Spleen (tissue), 11 donors: Measurements from ENCODE around the gene HJURP. TPM values are rescaled to one million over a fixed set of nuclear protein-coding genes. Genes with fewer than 3 reads are reported as not detected.

Source experiments
- DNase-seq: peaks from one replicate; pipeline ENCODE4 v3.0.0-alpha.2; 2020
- H3K27ac ChIP-seq, 8 donors: fragments of 200-600 bp; sonication (generic) in 7 of 8; 1 replicate in 4 of 8; 2 replicates in 4 of 8; pipeline versions ENCODE4 v1.5.0 to v1.8.0; 2016 to 2021; ENCODE audit warnings: inconsistent platforms in 4 of 8, mild to moderate bottlenecking in 4 of 8, moderate library complexity in 1 of 8
- H3K27me3 ChIP-seq, 7 donors: fragments of 200-600 bp; sonication (generic) in 6 of 7; replicated peaks in 1 of 7; 1 replicate in 4 of 7; 2 replicates in 3 of 7; pipeline versions ENCODE4 v1.5.0 to v1.8.0; 2016 to 2021; ENCODE audit warnings: inconsistent platforms in 3 of 7, mild to moderate bottlenecking in 1 of 7
- H3K36me3 ChIP-seq, 6 donors: fragments of 200-600 bp; sonication (generic) in 5 of 6; 1 replicate in 4 of 6; 2 replicates in 2 of 6; pipeline versions ENCODE4 v1.5.0 to v1.8.0; 2016 to 2021; ENCODE audit warnings: inconsistent platforms in 2 of 6
- H3K4me1 ChIP-seq, 6 donors: fragments of 200-600 bp; sonication (generic) in 5 of 6; 1 replicate in 3 of 6; 2 replicates in 3 of 6; pipeline versions ENCODE4 v1.5.0 to v1.8.0; 2016 to 2021; ENCODE audit warnings: inconsistent platforms in 3 of 6
- H3K4me3 ChIP-seq, 8 donors: fragments of 200-600 bp; sonication (generic) in 7 of 8; 1 replicate in 4 of 8; 2 replicates in 4 of 8; pipeline versions ENCODE4 v1.5.0 to v1.8.0; 2016 to 2021; ENCODE audit warnings: inconsistent platforms in 4 of 8, mild to moderate bottlenecking in 4 of 8, moderate library complexity in 2 of 8
- H3K9me3 ChIP-seq, 8 donors: fragments of 200-600 bp; sonication (generic) in 7 of 8; 1 replicate in 4 of 8; 2 replicates in 4 of 8; pipeline versions ENCODE4 v1.5.0 to v1.8.0; 2016 to 2021; ENCODE audit warnings: inconsistent platforms in 4 of 8
- POLR2A ChIP-seq, 3 donors: fragments of 450-650 bp; IDR thresholded peaks; one replicate each; pipeline ENCODE4 v1.5.1; 2017; ENCODE audit warnings: antibody characterized with exemption in 3 of 3, mild to moderate bottlenecking in 1 of 3
- POLR2AphosphoS5 ChIP-seq, 3 donors: sonication (generic); formaldehyde crosslinking; IDR thresholded peaks; one replicate each; pipeline ENCODE4 v1.5.1; 2017; ENCODE audit warnings: antibody characterized with exemption in 3 of 3
- WGBS, 5 donors: extraction: QIAGEN DNeasy Blood & Tissue Kit in 3 of 5; methylation state at CpG; one replicate each; pipeline versions ENCODE4 v1.1.5 to v1.1.7; 2013 to 2018; 5-methylcytosine and 5-hydroxymethylcytosine counted together
- intact Hi-C: fragments of 100-400 bp; cut with DNase I; formaldehyde crosslinking; loops from one replicate; pipeline ENCODE4 v1.15.0; 2023; ENCODE audit warnings: low total_unique reads
- polyA plus RNA-seq, 3 donors: library from polyadenylated mRNA; stranded (reverse); fragments of 200-250 nt; gene quantifications; one replicate each; pipeline ENCODE4 v1.2.1, GENCODE V29; 2013
- total RNA-seq, 7 donors: library from RNA; depleted of rRNA in 3 of 7; stranded (reverse); fragments of >200 nt in 3 of 7; fragmentation: NEBNext Ultra II Directional in 4 of 7; extraction: Animal tissue kit (Norgen Biotek cat#: 25700) in 4 of 7; gene quantifications; one replicate each; pipeline versions ENCODE4 v1.1.0 to v1.2.1, GENCODE V29; 2016 to 2021
- TF ChIP-seq, protein P1 (sequence below), 11 experiments: fragments of 200-600 bp in 7 of 11; fragments of 450-650 bp in 4 of 11; sonication (generic) in 4 of 11; IDR thresholded peaks in 8 of 11; conservative IDR thresholded peaks in 3 of 11; 1 replicate in 7 of 11; 2 replicates in 4 of 11; pipeline versions ENCODE4 v1.4.0 to v1.8.0; 2016 to 2021; ENCODE audit warnings: antibody characterized with exemption in 11 of 11, inconsistent platforms in 4 of 11, mild to moderate bottlenecking in 1 of 11
- donor health status: healthy with polysubstance abuse.
- donor health status: DM: no; HTN: no; CAD: no; lungs with moderate emphysema.
- donor health status: DM: no; HTN: no; CAD: no.
- donor health status: Bipolar disorder and iron deficiency.
- donor health status: healthy.
- donor health status: DM: no; HTN: no; CAD: no.
- donor health status: DM: yes; HTN: yes; CAD: no.

The HJURP gene
- total and polyA plus RNA-seq, 10 donors, result 1.4 to 7.4 (median 5.2) TPM

DNA sequence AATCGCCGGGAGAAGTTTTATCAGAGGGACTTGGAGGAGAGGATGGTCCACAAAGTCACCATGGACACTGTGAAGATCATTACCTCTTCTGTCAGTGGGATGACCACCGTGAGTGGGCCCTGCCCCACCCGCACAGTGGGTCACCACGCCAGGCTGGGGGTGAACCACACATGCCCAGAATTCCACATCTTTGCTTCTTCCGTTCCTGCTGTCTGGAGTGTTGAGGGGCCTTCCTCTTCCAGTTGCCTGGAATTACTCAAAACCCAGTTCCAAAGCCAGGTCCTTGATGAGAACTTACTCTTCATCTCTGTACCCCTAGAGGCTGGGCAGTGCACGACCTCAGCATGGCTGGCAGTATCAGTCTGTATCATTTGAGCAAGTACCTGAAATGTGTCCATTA is 54.1 kb downstream of the HJURP start:
- Histone ChIP-seq H3K27ac (no peak overlapping the region), H3K9me3 (no peaks in the 10 kb centered on the region), H3K4me1 (no peaks in the 10 kb centered on the region), H3K4me3 (no peak overlapping the region), H3K36me3 (no peaks in the 10 kb centered on the region), H3K27me3 (peaks cover 0 to 23% (median 0%) of the 10 kb centered on the region in 7 donors)
- TF ChIP-seq POLR2AphosphoS5 (IDR thresholded peaks at IDR 0.05), result no peak
- TF ChIP-seq POLR2A (IDR thresholded peaks at IDR 0.05), result no peak
- TF ChIP-seq, protein P1, sequence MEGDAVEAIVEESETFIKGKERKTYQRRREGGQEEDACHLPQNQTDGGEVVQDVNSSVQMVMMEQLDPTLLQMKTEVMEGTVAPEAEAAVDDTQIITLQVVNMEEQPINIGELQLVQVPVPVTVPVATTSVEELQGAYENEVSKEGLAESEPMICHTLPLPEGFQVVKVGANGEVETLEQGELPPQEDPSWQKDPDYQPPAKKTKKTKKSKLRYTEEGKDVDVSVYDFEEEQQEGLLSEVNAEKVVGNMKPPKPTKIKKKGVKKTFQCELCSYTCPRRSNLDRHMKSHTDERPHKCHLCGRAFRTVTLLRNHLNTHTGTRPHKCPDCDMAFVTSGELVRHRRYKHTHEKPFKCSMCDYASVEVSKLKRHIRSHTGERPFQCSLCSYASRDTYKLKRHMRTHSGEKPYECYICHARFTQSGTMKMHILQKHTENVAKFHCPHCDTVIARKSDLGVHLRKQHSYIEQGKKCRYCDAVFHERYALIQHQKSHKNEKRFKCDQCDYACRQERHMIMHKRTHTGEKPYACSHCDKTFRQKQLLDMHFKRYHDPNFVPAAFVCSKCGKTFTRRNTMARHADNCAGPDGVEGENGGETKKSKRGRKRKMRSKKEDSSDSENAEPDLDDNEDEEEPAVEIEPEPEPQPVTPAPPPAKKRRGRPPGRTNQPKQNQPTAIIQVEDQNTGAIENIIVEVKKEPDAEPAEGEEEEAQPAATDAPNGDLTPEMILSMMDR (IDR thresholded peaks at IDR 0.05 in 8 of 11, conservative IDR thresholded peaks at IDR 0.05 in 3 of 11), result no peak
- WGBS, 5 donors, result 77 to 88% (median 81%) methylated on average over 4 to 7 of the region's 7 CpGs
- intact Hi-C loops, result no loop called here
- no peak for DNase-seq

DNA sequence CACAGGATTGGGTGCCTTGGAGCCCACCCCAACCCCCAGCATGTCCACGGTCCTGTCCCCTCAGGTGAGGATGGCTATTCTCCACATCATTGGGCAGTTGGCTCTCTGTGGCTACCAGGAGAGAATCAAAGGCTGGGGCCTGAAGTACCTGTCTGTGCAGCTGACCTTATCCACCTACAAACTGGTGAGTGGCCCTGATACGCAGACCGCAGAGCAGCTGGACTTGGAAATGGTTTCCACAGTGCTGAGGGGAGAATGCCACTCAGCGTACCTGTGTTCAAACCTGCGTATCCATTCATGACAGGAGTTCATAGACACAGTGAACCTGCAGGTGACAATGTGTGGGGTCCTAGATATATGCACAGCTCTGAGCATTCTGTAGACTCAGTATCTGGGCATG is 54.6 kb downstream of the HJURP start:
- Histone ChIP-seq H3K27ac (no peak overlapping the region), H3K4me1 (no peaks in the 10 kb centered on the region), H3K36me3 (no peaks in the 10 kb centered on the region), H3K27me3 (peaks cover 0 to 20% (median 0%) of the 10 kb centered on the region in 7 donors), H3K4me3 (no peak overlapping the region), H3K9me3 (no peaks in the 10 kb centered on the region)
- intact Hi-C loops, result no loop called here
- TF ChIP-seq POLR2A (IDR thresholded peaks at IDR 0.05) (no peak), POLR2AphosphoS5 (IDR thresholded peaks at IDR 0.05) (no peak)
- TF ChIP-seq, protein P1 (IDR thresholded peaks at IDR 0.05 in 8 of 11, conservative IDR thresholded peaks at IDR 0.05 in 3 of 11), result no peak
- no peak for DNase-seq
- 44 to 79% (median 58%) methylated on average over 3 to 5 of the region's 5 CpGs for WGBS, 5 donors

DNA sequence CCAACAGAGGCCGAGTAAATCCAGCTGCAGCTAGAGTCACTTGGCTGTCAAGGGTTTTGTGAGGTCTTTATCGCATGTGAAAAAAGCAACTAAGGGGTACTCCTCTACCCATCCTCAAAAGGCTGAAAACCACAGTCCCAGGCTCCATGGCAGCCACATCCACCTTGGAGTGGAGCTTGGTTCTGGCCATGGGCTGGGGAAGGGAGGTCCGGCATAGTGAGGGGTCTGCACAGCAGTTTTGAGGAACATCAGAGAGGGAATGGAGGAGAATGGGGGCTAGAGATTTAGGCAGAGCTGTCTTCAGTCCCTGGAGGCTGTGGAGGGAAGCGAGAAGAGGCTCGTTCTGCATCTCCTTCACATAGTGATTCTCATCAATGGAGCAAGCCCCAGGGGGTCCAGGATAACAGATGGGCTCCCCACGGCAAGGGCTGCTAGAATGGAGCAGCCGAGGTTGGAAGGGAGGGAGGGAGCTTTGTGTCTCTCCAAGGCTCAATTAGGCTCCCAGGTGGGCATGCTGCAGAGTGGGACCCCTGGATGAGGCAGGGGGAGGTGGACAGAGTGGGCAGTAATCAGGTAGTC is 55.2 kb downstream of the HJURP start:
- intact Hi-C loops, result no loop called here
- Histone ChIP-seq H3K27me3 (peaks cover 0 to 17% (median 0%) of the 10 kb centered on the region in 7 donors), H3K4me3 (no peak overlapping the region), H3K27ac (no peak overlapping the region), H3K36me3 (no peaks in the 10 kb centered on the region), H3K9me3 (no peaks in the 10 kb centered on the region), H3K4me1 (no peaks in the 10 kb centered on the region)
- TF ChIP-seq POLR2AphosphoS5 (IDR thresholded peaks at IDR 0.05), result no peak
- no peak for TF ChIP-seq POLR2A (IDR thresholded peaks at IDR 0.05)
- TF ChIP-seq, protein P1 (IDR thresholded peaks at IDR 0.05 in 8 of 11, conservative IDR thresholded peaks at IDR 0.05 in 3 of 11), result no peak
- WGBS, 5 donors, result 58 to 68% (median 63%) methylated on average over 7 of the region's 7 CpGs
- peak; percentile 37 for DNase-seq

DNA sequence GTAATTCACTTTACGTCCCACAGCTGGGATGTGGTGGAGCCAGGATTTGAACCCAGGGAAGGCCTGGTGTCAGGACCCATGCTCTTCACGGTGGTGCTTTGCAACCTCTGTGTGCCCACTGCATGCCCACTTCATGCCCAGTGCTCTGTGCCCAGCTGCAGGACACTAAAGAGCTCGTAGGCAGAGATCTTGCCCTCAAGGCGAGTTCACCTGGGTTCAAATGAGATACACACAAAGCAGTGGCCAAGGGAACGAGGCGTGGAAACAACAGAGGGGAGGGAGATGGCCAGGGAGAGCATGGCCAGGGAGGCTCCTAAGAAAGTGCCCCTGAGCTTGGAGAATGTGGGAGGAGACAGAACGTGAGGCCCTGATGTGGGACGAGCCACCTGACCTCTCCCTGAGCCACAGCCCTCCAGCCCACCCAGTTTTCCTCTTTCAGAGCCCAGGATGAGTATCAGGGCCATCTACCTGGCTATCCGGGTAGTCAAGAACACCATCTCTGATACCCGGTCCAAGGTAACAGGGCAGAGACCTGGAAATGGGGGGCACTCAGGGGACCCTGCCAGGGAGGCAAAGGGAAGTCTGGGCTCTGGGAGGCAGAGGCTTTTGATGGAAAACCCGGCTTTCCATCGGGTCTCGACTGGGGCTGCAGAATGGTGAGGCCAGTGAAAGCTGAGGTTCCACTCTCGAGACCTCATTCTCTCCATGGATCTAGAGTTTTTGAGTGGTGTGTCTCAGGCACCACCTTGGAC is 55.8 kb downstream of the HJURP start:
- TF ChIP-seq, protein P1 (IDR thresholded peaks at IDR 0.05 in 8 of 11, conservative IDR thresholded peaks at IDR 0.05 in 3 of 11), result no peak
- no peak for TF ChIP-seq POLR2A (IDR thresholded peaks at IDR 0.05)
- no peak for TF ChIP-seq POLR2AphosphoS5 (IDR thresholded peaks at IDR 0.05)
- no peak overlapping the region for H3K4me3 ChIP-seq
- H3K4me1 ChIP-seq, result no peaks in the 10 kb centered on the region
- intact Hi-C loops, result no loop called here
- peak; percentile 51 for DNase-seq
- no peaks in the 10 kb centered on the region for H3K9me3 ChIP-seq
- H3K27ac ChIP-seq, result no peak overlapping the region
- no peaks in the 10 kb centered on the region for H3K36me3 ChIP-seq
- H3K27me3 ChIP-seq, result peaks cover 0 to 18% (median 0%) of the 10 kb centered on the region in 7 donors
- 70 to 88% (median 81%) methylated on average over 14 of the region's 14 CpGs for WGBS, 5 donors
